GM10847 (cell line): ENCODE measurements around the gene DLD.

ENCODE experiments used
- POLR2A ChIP-seq: IDR thresholded peaks from 2 replicates; pipeline ENCODE4 v1.6.1; 2011; ENCODE audit not compliant: insufficient read length; ENCODE audit errors: extremely low read depth

The DLD gene

DNA sequence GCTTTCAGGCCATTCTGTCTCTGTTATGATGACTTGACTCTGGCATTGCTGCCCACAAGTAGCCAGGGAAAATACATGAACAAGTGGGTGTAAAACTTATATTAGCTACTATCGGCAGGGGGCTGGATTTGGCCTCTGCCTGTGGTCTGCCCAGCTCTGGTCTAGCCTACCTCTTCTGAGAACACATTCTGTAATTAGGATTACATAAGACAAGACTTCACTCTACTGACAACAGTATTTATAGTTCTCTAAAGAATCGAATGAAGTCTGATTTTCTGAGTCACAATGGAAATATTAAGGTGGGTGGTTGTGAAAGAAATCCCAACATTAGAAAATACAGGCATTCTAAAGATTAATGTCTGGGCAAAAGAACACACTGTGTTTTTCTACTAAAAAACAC is 55.5 kb downstream of the DLD start:
- no peak for TF ChIP-seq POLR2A

GRCh38 chr7:107946881-107947280 is 55.9 kb downstream of the DLD start:
- no peak for TF ChIP-seq POLR2A

DNA sequence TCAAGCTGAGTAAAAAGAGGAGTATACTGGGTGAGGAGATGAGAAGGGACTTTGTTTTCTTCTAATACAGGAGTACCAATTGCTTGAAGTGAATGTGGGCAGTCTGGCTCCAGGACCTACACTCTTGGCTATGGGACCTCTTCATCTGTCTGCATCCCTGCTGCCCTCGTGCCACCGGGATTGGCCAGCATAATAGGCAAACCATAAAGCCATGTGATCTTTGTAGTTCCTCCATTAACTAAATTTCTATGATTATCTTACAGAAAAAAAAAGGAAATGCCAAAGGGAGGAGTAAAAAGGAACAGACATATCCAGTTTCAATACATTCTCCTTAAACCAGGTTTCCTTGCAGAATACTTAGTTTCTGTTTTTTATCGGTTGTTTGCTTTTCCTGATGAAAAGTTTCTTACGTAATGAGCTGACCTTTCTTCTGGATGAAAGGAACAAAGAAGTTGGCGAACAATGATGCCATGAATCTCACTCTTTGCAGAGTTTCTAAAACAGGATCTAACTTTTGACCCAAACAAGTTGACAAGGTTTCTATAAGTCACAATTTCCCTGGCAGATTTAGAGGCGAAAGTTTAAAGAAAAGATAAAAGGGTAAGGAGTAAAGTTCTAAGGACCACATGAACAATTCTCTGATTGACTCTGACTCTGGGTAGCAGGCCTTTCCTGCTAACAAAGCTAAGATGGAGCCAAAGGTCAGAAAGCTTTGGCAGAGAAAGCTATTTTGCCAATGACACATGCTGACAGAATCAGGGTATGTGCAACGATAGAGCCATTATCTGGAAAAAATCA is 57.9 kb downstream of the DLD start:
- no peak for TF ChIP-seq POLR2A

GRCh38 chr7:107949443-107949935 is 58.5 kb downstream of the DLD start:
- TF ChIP-seq POLR2A: no peak

- no peak for TF ChIP-seq POLR2A
Observed at GRCh38 chr7:107951172-107951787, 60.3 kb downstream of the DLD start.

- no peak for TF ChIP-seq POLR2A
Observed at GRCh38 chr7:107951896-107952295, 60.9 kb downstream of the DLD start.

DNA sequence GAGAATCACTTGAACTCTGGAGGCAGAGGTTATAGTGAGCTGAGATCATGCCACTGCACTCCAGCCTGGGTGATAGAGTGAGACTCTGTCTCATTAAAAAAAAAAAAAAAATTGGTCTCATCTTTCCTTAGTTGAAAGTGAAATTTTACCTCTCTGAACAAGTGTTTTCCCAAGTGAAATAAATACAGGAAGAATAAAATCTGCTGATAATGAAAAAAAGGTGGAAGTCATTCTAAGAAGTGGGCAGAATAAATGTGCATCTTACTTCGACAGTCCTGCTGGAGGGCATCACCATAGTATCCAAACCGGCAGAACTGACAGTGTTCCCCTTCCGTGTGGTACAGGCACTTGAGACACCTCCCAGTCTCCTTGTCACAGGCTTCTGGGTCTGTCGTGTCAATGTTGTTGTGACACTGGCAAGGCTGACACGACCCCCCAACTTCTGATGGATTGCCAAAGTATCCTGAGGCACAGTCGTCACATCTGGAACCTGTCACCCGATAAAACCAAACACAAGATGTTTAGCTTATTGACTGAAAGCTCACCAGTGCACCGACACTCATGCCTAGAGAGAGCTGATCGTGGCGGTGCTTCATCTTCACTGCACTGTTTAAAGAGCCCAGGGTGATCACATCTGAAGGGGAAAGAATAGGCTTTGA is 62.4 kb downstream of the DLD start:
- TF ChIP-seq POLR2A: no peak

DNA sequence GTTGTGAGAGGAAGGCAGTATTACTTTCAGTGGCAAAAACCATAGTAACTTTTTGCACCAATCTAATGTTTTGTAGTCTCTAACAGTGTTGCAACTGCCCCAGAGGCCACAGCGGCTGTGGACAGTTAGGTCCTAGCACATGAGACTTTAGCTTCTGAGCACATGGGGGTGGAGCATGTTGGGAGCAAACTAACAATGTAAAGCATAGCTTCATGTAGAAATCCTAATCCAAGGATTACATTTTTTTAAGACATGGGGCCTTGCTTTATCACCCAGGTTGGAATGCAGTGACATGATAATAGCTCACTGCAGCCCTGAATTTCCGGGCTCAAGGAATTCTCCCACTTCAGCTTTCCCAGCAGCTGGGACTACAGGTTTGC is 62.9 kb downstream of the DLD start:
- no peak for TF ChIP-seq POLR2A

GRCh38 chr7:107955394-107955793 is 64.4 kb downstream of the DLD start:
- TF ChIP-seq POLR2A: no peak

- no peak for TF ChIP-seq POLR2A
Observed at GRCh38 chr7:107957436-107957835, 66.5 kb downstream of the DLD start.

- no peak for TF ChIP-seq POLR2A
Observed at GRCh38 chr7:107958764-107959526, 68.0 kb downstream of the DLD start.

DNA sequence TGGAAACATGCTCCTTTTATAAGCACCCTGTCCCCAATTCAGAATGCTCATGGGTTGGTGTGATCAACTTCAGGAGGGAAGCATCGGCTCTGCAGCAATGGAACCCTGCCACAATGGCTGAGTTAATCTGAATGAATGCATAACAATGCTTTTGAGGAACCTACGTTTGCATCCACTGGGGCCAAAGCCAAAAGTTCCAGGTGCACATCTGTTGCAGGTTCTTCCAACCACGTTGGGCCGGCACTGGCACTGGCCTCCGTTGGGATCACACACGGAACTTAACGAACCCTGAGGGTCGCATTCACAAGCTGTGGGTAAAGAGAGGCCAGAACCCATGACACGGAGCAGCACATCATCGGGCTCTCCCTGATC is 68.5 kb downstream of the DLD start:
- no peak for TF ChIP-seq POLR2A

DNA sequence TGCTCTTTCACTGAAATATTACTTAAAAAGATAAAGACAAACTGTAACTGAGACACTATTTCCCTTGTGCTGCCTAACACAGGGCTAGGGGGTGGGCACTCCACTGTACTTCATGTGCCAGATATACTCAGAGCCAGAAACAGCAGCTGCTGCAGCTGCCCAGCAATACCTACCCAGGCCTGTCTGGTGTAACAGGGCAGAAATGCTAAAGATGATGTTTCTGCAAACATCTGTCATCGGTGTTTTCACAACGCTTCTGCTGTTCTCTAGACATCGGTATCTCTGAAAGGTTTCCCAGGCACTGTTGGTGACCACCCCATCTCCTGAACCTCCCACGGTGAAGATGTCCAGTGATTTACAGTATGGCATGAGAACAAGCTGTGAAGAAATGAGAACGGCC is 69.3 kb downstream of the DLD start:
- no peak for TF ChIP-seq POLR2A

DNA sequence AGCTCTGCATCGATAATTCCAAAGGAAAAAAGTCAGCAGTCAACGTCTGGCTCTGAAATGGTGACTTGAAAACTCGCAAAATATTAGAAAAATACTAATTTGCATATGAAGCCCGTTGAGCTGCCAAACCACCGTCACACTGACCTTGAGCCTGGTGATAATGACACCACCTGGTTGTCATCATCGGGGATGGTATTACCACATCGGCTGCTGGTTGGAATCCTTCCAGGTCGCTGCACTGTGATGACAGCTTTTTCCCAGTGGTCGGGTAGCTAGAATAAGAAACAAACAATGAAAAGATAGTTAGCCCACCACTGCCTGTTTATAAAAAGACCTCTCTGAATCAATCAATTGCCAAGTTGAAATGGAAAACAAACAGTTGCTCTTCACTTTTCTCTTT is 70.4 kb downstream of the DLD start:
- TF ChIP-seq POLR2A: no peak

- TF ChIP-seq POLR2A: no peak
Observed at GRCh38 chr7:107962817-107963216, 71.8 kb downstream of the DLD start.
